HepG2 (cell line): ENCODE measurements around the gene FGF23. TPM values are rescaled to one million over a fixed set of nuclear protein-coding genes. Genes with fewer than 3 reads are reported as not detected.

ENCODE experiments used
- ATF7-NPFF ChIP-seq: sonication (generic); formaldehyde crosslinking; IDR thresholded peaks from 2 replicates; pipeline ENCODE4 v1.8.1; 2023; ENCODE audit warnings: mild to moderate bottlenecking, low read depth, missing genetic modification reagents, moderate library complexity
- GABPA ChIP-seq, 2 experiments: IDR thresholded peaks; 2 replicates each; pipeline ENCODE4 v1.6.1; 2011 to 2016; ENCODE audit warnings: low read depth in 2 of 2, low read length in 1 of 2, missing biosample characterization in 1 of 2, missing genetic modification characterization in 1 of 2
- KDM5A ChIP-seq: fragments of 200-600 bp; sonication (generic); IDR thresholded peaks from 2 replicates; pipeline ENCODE4 v1.7.0; 2018; ENCODE audit warnings: antibody characterized with exemption, mild to moderate bottlenecking, low read length, borderline replicate concordance
- KLF12 ChIP-seq: sonication (generic); formaldehyde crosslinking; IDR thresholded peaks from 2 replicates; pipeline ENCODE4 v1.4.0; 2020; ENCODE audit warnings: missing genetic modification reagents, borderline replicate concordance
- MED1 ChIP-seq: sonication (generic); formaldehyde crosslinking; IDR thresholded peaks from 2 replicates; pipeline ENCODE4 v1.4.0; 2020; ENCODE audit warnings: missing genetic modification reagents
- SAP130 ChIP-seq: IDR thresholded peaks from 2 replicates; pipeline ENCODE4 v1.6.1; 2016; ENCODE audit warnings: low read depth
- SRY ChIP-seq: sonication (generic); formaldehyde crosslinking; IDR thresholded peaks from 2 replicates; pipeline ENCODE4 v1.8.0; 2022; ENCODE audit warnings: mild to moderate bottlenecking, missing genetic modification reagents
- XRCC5 ChIP-seq: fragments of 200-400 bp; formaldehyde crosslinking; optimal IDR thresholded peaks from 2 replicates; pipeline ENCODE3; 2017; ENCODE audit warnings: mild to moderate bottlenecking, low read length
- ZC3H13 ChIP-seq: sonication (generic); formaldehyde crosslinking; IDR thresholded peaks from 2 replicates; pipeline ENCODE4 v1.8.1; 2023; ENCODE audit warnings: mild to moderate bottlenecking, missing genetic modification reagents, moderate library complexity
- ZMYM4 ChIP-seq: sonication (generic); formaldehyde crosslinking; IDR thresholded peaks from 2 replicates; pipeline ENCODE4 v1.8.1; 2023; ENCODE audit warnings: mild to moderate bottlenecking, missing genetic modification reagents
- ZNF10 ChIP-seq: sonication (generic); formaldehyde crosslinking; IDR thresholded peaks from 2 replicates; pipeline ENCODE4 v1.4.0; 2020; ENCODE audit warnings: mild to moderate bottlenecking, low read depth, missing genetic modification reagents, borderline replicate concordance
- ZNF331 ChIP-seq: sonication (generic); formaldehyde crosslinking; IDR thresholded peaks from 2 replicates; pipeline ENCODE4 v1.4.0; 2020; ENCODE audit warnings: missing genetic modification reagents
- ZNF556 ChIP-seq: sonication (generic); formaldehyde crosslinking; IDR thresholded peaks from 2 replicates; pipeline ENCODE4 v1.4.0; 2020; ENCODE audit warnings: mild to moderate bottlenecking, missing genetic modification reagents, borderline replicate concordance
- ZNF570 ChIP-seq: sonication (generic); formaldehyde crosslinking; IDR thresholded peaks from 2 replicates; pipeline ENCODE4 v1.4.0; 2020; ENCODE audit warnings: mild to moderate bottlenecking, missing genetic modification reagents, borderline replicate concordance
- ZNF850 ChIP-seq: sonication (generic); formaldehyde crosslinking; conservative IDR thresholded peaks from 2 replicates; pipeline ENCODE4 v1.9.0; 2021; ENCODE audit warnings: mild to moderate bottlenecking, missing genetic modification reagents
- polyA plus RNA-seq, 8 experiments: library from polyadenylated mRNA; depleted of rRNA in 3 of 8; stranded (reverse) in 7 of 8; unstranded in 1 of 8; fragments of >200 nt; fragmentation: Illumina TruSeq in 4 of 8; extraction: Trizol in 4 of 8; gene quantifications; 2 replicates each; pipeline versions ENCODE4 v1.2.1 to v1.2.3, GENCODE V29; 2011 to 2016; ENCODE audit warnings: low read depth in 4 of 8, missing spikeins in 1 of 8, mixed read lengths in 1 of 8; ENCODE audit not compliant: insufficient read depth in 1 of 8
- total RNA-seq, 5 experiments: library from RNA; depleted of rRNA; stranded (reverse); fragments of >200 nt; fragmentation: Illumina TruSeq; extraction: Trizol; gene quantifications; 2 replicates each; pipeline ENCODE4 v1.2.3, GENCODE V29; 2016; ENCODE audit warnings: low read depth in 1 of 5
- TF ChIP-seq, protein P1 (sequence below): IDR thresholded peaks from 2 replicates; pipeline ENCODE4 v1.6.1; 2016; ENCODE audit warnings: low read depth
- TF ChIP-seq, protein P2 (sequence below): sonication (generic); formaldehyde crosslinking; IDR thresholded peaks from 2 replicates; pipeline ENCODE4 v1.4.0; 2020; ENCODE audit warnings: missing genetic modification reagents, mild to moderate bottlenecking, borderline replicate concordance
- TF ChIP-seq, protein P3 (sequence below), 2 experiments: sonication (generic) in 1 of 2; formaldehyde crosslinking in 1 of 2; IDR thresholded peaks; 2 replicates each; pipeline versions ENCODE4 v1.4.0 to v1.6.1; 2018 to 2020; ENCODE audit warnings: missing genetic modification reagents in 2 of 2, borderline replicate concordance in 1 of 2, low read depth in 1 of 2, mild to moderate bottlenecking in 1 of 2, missing biosample characterization in 1 of 2
- TF ChIP-seq, protein P4 (sequence below): sonication (generic); formaldehyde crosslinking; IDR thresholded peaks from 2 replicates; pipeline ENCODE4 v1.4.0; 2020; ENCODE audit warnings: missing genetic modification reagents

FGF23 gene
- total and polyA plus RNA-seq, 2 of the 13 experiments (the other 11 are each of a cell fraction or from before 2014, with no cell fraction given) = not detected

DNA sequence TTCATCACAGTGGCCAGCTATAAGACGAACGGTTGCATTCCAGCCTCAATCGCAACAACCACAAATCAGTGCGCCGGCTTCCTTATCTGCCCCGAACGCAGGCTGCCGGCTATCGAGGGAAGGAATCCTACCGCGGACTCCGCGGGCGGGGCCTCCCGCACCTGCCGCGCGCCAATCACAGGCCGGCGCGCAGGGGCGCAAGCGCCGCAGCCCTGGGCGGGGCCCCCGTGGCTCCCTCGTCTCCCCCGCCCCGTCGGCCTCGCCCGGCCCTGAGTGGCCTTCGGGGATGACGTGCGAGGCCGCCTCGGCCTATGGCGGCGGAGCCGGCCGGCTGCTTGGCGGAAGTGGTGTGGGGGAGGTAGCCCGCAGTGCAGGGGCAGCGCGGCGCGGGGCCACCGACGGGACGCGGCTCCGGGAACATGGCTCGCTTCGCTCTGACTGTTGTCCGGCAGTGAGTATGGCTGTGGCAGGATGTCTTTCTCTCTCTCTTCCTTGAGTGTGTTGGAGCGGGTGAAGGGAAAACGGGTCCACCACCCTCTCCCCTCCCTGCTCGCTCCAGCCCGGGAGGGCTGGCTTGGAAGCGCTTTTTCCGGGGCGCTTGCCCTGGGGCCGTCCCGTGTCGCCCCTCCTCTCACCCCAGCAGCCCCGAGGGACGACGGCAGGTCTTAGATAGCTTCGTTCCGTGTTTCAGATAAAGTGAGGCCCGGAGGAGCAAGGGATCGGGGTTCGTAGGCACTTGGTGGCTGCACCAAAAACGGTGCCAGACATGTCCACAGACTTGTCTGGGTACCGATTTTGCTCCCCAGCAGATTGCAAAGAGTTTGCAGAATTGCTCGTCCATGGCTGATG, 58.4 kb downstream of the FGF23 start, which contains the start of gene TIGAR (continued):
- TF ChIP-seq, protein P1, sequence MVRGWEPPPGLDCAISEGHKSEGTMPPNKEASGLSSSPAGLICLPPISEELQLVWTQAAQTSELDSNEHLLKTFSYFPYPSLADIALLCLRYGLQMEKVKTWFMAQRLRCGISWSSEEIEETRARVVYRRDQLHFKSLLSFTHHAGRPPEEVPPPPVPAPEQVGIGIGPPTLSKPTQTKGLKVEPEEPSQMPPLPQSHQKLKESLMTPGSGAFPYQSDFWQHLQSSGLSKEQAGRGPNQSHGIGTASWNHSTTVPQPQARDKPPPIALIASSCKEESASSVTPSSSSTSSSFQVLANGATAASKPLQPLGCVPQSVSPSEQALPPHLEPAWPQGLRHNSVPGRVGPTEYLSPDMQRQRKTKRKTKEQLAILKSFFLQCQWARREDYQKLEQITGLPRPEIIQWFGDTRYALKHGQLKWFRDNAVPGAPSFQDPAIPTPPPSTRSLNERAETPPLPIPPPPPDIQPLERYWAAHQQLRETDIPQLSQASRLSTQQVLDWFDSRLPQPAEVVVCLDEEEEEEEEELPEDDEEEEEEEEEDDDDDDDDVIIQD (CRISPR knock-in tag) = peak; percentile 20; the same call in 1 of the 2 replicates
- TF ChIP-seq SAP130 (CRISPR knock-in tag) (peak; percentile 99), KDM5A (peak; percentile 41; the same call in 1 of the 2 replicates), ZNF850 (peak; percentile 54; the same call in 1 of the 2 replicates), GABPA (IDR thresholded peaks at IDR 0.05; ENCODE audit: low read depth, low read length) (peak; percentile 63), GABPA (CRISPR knock-in tag; IDR thresholded peaks at IDR 0.05; ENCODE audit: low read depth) (peak; percentile 60; the same call in 1 of the 2 replicates), ZNF331 (peak; percentile 54; the same call in 1 of the 2 replicates), KLF12 (CRISPR knock-in tag) (peak; percentile 86), ZNF570 (CRISPR knock-in tag) (no peak), MED1 (peak; percentile 45), ZMYM4 (peak; percentile 84), XRCC5 (peak; percentile 64), ATF7-NPFF (CRISPR knock-in tag) (no peak), ZNF10 (CRISPR knock-in tag) (no peak), SRY (peak; percentile 27; the same call in 1 of the 2 replicates), ZNF556 (CRISPR knock-in tag) (peak; percentile 19; the same call in 1 of the 2 replicates), ZC3H13 (CRISPR knock-in tag) (no peak)
- TF ChIP-seq, protein P2, sequence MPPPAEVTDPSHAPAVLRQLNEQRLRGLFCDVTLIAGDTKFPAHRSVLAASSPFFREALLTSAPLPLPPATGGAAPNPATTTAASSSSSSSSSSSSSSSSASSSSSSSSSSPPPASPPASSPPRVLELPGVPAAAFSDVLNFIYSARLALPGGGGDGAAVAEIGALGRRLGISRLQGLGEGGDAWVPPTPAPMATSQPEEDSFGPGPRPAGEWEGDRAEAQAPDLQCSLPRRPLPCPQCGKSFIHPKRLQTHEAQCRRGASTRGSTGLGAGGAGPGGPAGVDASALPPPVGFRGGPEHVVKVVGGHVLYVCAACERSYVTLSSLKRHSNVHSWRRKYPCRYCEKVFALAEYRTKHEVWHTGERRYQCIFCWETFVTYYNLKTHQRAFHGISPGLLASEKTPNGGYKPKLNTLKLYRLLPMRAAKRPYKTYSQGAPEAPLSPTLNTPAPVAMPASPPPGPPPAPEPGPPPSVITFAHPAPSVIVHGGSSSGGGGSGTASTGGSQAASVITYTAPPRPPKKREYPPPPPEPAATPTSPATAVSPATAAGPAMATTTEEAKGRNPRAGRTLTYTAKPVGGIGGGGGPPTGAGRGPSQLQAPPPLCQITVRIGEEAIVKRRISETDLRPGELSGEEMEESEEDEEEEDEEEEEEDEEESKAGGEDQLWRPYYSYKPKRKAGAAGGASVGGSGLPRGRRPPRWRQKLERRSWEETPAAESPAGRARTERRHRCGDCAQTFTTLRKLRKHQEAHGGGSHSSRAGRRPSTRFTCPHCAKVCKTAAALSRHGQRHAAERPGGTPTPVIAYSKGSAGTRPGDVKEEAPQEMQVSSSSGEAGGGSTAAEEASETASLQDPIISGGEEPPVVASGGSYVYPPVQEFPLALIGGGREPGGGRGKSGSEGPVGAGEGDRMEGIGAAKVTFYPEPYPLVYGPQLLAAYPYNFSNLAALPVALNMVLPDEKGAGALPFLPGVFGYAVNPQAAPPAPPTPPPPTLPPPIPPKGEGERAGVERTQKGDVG = no peak
- TF ChIP-seq, protein P3, sequence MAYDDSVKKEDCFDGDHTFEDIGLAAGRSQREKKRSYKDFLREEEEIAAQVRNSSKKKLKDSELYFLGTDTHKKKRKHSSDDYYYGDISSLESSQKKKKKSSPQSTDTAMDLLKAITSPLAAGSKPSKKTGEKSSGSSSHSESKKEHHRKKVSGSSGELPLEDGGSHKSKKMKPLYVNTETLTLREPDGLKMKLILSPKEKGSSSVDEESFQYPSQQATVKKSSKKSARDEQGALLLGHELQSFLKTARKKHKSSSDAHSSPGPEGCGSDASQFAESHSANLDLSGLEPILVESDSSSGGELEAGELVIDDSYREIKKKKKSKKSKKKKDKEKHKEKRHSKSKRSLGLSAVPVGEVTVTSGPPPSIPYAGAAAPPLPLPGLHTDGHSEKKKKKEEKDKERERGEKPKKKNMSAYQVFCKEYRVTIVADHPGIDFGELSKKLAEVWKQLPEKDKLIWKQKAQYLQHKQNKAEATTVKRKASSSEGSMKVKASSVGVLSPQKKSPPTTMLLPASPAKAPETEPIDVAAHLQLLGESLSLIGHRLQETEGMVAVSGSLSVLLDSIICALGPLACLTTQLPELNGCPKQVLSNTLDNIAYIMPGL (CRISPR knock-in tag; IDR thresholded peaks at IDR 0.05; ENCODE audit: borderline replicate concordance in 1 of 2, low read depth in 1 of 2) = peak in 1 of 2 experiments; percentile 35; a peak in 2 of 4 replicates
- TF ChIP-seq, protein P4, sequence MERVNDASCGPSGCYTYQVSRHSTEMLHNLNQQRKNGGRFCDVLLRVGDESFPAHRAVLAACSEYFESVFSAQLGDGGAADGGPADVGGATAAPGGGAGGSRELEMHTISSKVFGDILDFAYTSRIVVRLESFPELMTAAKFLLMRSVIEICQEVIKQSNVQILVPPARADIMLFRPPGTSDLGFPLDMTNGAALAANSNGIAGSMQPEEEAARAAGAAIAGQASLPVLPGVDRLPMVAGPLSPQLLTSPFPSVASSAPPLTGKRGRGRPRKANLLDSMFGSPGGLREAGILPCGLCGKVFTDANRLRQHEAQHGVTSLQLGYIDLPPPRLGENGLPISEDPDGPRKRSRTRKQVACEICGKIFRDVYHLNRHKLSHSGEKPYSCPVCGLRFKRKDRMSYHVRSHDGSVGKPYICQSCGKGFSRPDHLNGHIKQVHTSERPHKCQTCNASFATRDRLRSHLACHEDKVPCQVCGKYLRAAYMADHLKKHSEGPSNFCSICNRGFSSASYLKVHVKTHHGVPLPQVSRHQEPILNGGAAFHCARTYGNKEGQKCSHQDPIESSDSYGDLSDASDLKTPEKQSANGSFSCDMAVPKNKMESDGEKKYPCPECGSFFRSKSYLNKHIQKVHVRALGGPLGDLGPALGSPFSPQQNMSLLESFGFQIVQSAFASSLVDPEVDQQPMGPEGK (CRISPR knock-in tag) = peak; percentile 70; the same call in 1 of the 2 replicates
